Immature natural killer cell (primary cell): ENCODE data around the gene VN1R2. TPM values are rescaled to one million over a fixed set of nuclear protein-coding genes. Genes with fewer than 3 reads are reported as not detected.
"Not testable (repeated sequence)": the region's sequence is repeated elsewhere in the genome, so short reads cannot be mapped to it uniquely, and the experiment has no call there.

Experiments used
- DNase-seq, 3 donors: peaks; one replicate each; pipeline ENCODE4 v3.0.0; 2022; ENCODE audit warnings: mixed read lengths in 1 of 3
- H3K27ac Mint-ChIP-seq, 6 donors: one replicate each; pipeline ENCODE4 v1.8.0; 2020; ENCODE audit warnings: mixed read lengths in 6 of 6, mild to moderate bottlenecking in 5 of 6, inconsistent platforms in 4 of 6, moderate library complexity in 3 of 6
- H3K27me3 Mint-ChIP-seq, 3 donors: one replicate each; pipeline ENCODE4 v1.8.0; 2020 to 2021; ENCODE audit warnings: low read depth in 3 of 3, mild to moderate bottlenecking in 3 of 3, mixed read lengths in 3 of 3, moderate library complexity in 3 of 3, inconsistent platforms in 1 of 3
- H3K36me3 Mint-ChIP-seq, 3 donors: one replicate each; pipeline ENCODE4 v1.8.0; 2020; ENCODE audit warnings: mixed read lengths in 3 of 3, inconsistent platforms in 2 of 3, mild to moderate bottlenecking in 2 of 3
- H3K4me1 Mint-ChIP-seq, 2 donors: one replicate each; pipeline ENCODE4 v1.8.0; 2020; ENCODE audit warnings: inconsistent platforms in 2 of 2, mild to moderate bottlenecking in 2 of 2, mixed read lengths in 2 of 2, moderate library complexity in 1 of 2
- H3K4me3 Mint-ChIP-seq, 5 donors: one replicate each; pipeline ENCODE4 v1.8.0; 2020; ENCODE audit warnings: mild to moderate bottlenecking in 5 of 5, mixed read lengths in 5 of 5, inconsistent platforms in 3 of 5, moderate library complexity in 3 of 5
- H3K9me3 Mint-ChIP-seq, 6 donors: one replicate each; pipeline ENCODE4 v1.8.0; 2020; ENCODE audit warnings: mild to moderate bottlenecking in 6 of 6, mixed read lengths in 6 of 6, inconsistent platforms in 4 of 6, moderate library complexity in 3 of 6
- polyA plus RNA-seq, 3 donors: library from polyadenylated mRNA; unstranded; fragments of 300-500 nt; fragmentation: Illumina TruSeq; gene quantifications; one replicate each; pipeline ENCODE4 v1.2.3, GENCODE V29; 2021

Gene VN1R2
- polyA plus RNA-seq, 3 donors from 2014 or later: not detected

DNA sequence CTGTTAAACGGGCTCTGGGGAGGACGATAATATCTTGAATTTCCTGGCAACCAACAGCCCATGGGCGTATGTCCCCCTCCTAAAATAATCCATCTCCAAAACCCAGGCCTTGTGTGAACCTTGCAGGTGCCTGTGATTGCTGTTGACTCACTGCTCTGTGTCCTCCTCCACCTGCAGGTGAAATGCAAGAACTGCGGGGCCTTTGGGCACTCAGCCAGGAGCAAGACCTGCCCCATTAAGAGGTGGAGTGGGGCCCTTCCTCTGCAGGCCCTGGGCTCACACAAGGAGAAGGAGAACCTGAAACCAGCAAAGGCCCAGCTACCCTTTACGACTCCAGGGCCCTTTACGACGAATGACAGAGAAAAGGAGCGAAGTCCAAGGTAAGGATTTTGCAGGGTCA lies 23.9 kb downstream of the VN1R2 start:
- not testable (repeated sequence) for DNase-seq, H3K36me3 Mint-ChIP-seq, H3K27me3 Mint-ChIP-seq, H3K4me3 Mint-ChIP-seq, H3K4me1 Mint-ChIP-seq, H3K27ac Mint-ChIP-seq
- H3K9me3 Mint-ChIP-seq: peaks cover 2 to 32% (median 10%) of the 10 kb centered on the region in 6 donors

DNA sequence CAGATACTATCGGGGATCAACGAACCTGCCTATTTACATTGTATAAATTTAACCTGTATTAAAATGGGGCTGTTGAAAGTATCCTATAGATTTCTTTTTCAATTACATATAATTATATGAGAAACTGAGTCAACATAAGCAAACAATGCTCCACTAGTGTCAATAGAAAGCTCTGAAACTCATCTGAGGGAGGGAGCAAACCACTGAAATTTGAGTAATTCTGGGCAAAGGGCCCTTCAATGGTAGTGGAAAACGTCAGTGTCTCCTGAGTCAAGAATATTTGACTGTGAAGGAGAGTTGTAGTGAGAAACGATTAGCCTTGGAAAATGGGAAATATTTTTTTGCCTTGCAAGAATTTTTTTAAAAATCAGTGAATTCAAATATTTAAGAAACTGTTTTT lies 27.0 kb downstream of the VN1R2 start:
- Mint-ChIP-seq H3K4me3 (no peak overlapping the region), H3K9me3 (peaks cover 6 to 36% (median 17%) of the 10 kb centered on the region in 6 donors)

DNA sequence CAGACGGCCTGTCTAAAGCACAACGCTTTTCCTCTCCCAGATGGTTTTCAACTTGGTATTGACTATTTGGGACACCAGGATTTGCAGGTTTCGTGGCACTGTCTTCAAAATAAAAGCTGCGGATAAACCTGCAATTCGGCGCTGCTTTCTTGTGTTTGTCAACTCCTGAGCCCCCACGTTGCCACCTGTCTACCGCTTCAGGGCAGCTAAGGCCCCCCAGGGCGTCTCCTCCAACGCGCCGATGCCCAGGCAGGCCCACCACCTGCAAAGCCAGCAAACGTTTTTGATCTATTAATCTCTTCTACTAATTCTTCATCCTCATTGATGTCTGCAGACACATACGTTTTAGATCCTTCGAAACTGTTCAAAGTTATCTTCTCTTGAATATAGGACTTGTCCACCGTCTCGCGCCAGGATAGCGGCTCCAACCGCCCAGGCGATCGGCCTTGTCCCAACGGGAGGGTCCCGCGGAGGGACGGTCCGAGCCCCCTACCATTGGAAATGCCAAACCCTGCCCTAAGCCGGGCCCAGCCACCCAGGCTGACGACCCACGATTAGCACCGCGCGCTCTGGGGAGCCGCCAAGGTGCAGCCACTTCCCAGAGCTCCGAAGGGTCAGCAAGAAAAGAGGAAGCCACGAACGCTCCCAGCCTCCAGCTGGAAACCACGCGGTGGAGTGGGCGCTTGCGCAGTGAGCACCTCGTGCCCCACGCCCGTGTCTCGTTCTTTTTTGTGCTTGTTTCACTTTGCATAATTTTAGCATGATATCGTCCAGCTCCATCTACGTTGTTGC lies 32.9 kb downstream of the VN1R2 start:
- H3K9me3 Mint-ChIP-seq: peaks cover 32 to 71% (median 44%) of the 10 kb centered on the region in 6 donors
- H3K27me3 Mint-ChIP-seq: peaks cover 0 to 8% (median 5%) of the 10 kb centered on the region in 3 donors
- H3K27ac Mint-ChIP-seq: no peak overlapping the region
- peaks cover 0 to 5% (median 4%) of the 10 kb centered on the region in 3 donors for H3K36me3 Mint-ChIP-seq
- no peak for DNase-seq
- no peaks in the 10 kb centered on the region for H3K4me1 Mint-ChIP-seq
- no peak overlapping the region for H3K4me3 Mint-ChIP-seq

More for the DNA sequence above, 27.0 kb downstream of the VN1R2 start:
- H3K4me1 Mint-ChIP-seq: no peaks in the 10 kb centered on the region
- H3K27ac Mint-ChIP-seq: no peak overlapping the region
- no peak for DNase-seq
- peaks cover 0 to 1% (median 0%) of the 10 kb centered on the region in 3 donors for H3K27me3 Mint-ChIP-seq
- peaks cover 3 to 6% (median 4%) of the 10 kb centered on the region in 3 donors for H3K36me3 Mint-ChIP-seq

GRCh38 chr19:53294786-53295441 lies 36.8 kb downstream of the VN1R2 start:
- no peak overlapping the region for H3K27ac Mint-ChIP-seq
- H3K27me3 Mint-ChIP-seq: peaks cover 0 to 9% (median 6%) of the 10 kb centered on the region in 3 donors
- no peak for DNase-seq
- no peaks in the 10 kb centered on the region for H3K4me1 Mint-ChIP-seq
- no peak overlapping the region for H3K4me3 Mint-ChIP-seq
- H3K36me3 Mint-ChIP-seq: peaks cover 0 to 5% (median 3%) of the 10 kb centered on the region in 3 donors
- H3K9me3 Mint-ChIP-seq: peaks cover 33 to 65% (median 42%) of the 10 kb centered on the region in 6 donors

- H3K9me3 Mint-ChIP-seq: peaks cover 2 to 14% (median 8%) of the 10 kb centered on the region in 6 donors
- DNase-seq: not testable (repeated sequence)
These were observed 43.2 kb downstream of the VN1R2 start for GRCh38 chr19:53301341-53301740.

GRCh38 chr19:53308339-53308811 lies 50.3 kb downstream of the VN1R2 start:
- Mint-ChIP-seq H3K27ac (no peak overlapping the region), H3K9me3 (peaks cover 13 to 34% (median 26%) of the 10 kb centered on the region in 6 donors), H3K36me3 (peaks cover 0 to 8% (median 0%) of the 10 kb centered on the region in 3 donors), H3K4me3 (no peak overlapping the region), H3K4me1 (peaks cover 0 to 2% of the 10 kb centered on the region in 2 donors), H3K27me3 (peaks cover 3 to 18% (median 4%) of the 10 kb centered on the region in 3 donors)
- no peak for DNase-seq

More at GRCh38 chr19:53301341-53301740, 43.2 kb downstream of the VN1R2 start:
- not testable (repeated sequence) for H3K27ac Mint-ChIP-seq, H3K27me3 Mint-ChIP-seq, H3K36me3 Mint-ChIP-seq, H3K4me3 Mint-ChIP-seq, H3K4me1 Mint-ChIP-seq

Other genes starting within 250 kb of the VN1R2 start
- not detected for gene ERVV-1, start 244.4 kb upstream of the VN1R2 start, polyA plus RNA-seq
- gene ERVV-2, start 213.6 kb upstream of the VN1R2 start, polyA plus RNA-seq: not detected
- 10 to 100 TPM in 2 of 3 donors, 1 to 10 TPM in 1; 8.5 to 25.3 (median 13.9) TPM for gene ZNF160, start 154.9 kb upstream of the VN1R2 start, polyA plus RNA-seq
- gene ZNF415, start 125.4 kb upstream of the VN1R2 start, polyA plus RNA-seq: 1 to 10 TPM; 3.1 to 7.3 (median 6.0) TPM
- gene ZNF347, start 99.2 kb upstream of the VN1R2 start, polyA plus RNA-seq: 1 to 10 TPM; 2.1 to 9.2 (median 3.2) TPM
- 10 to 100 TPM in 2 of 3 donors, 1 to 10 TPM in 1; 7.6 to 12.8 (median 11.2) TPM for gene ZNF665, start 64.9 kb upstream of the VN1R2 start, polyA plus RNA-seq
- 10 to 100 TPM; 16.6 to 36.1 (median 30.6) TPM for gene ZNF677, start 3.4 kb upstream of the VN1R2 start, polyA plus RNA-seq
- not detected for gene VN1R4, start 9.4 kb downstream of the VN1R2 start, polyA plus RNA-seq
- gene ZNF845, start 75.5 kb downstream of the VN1R2 start, polyA plus RNA-seq: 1 to 10 TPM; 3.1 to 8.8 (median 6.4) TPM
- 10 to 100 TPM in 1 of 3 donors, 1 to 10 TPM in 1, not detected in 1; 4.8 to 10.9 TPM for gene ZNF525, start 107.4 kb downstream of the VN1R2 start, polyA plus RNA-seq
- gene ZNF765, start 136.9 kb downstream of the VN1R2 start, polyA plus RNA-seq: 10 to 100 TPM in 1 of 3 donors, 1 to 10 TPM in 2; 5.2 to 13.0 (median 8.7) TPM
- 1 to 10 TPM; 4.4 to 8.9 (median 6.9) TPM for gene ZNF761, start 173.7 kb downstream of the VN1R2 start, polyA plus RNA-seq
- 1 to 10 TPM; 1.6 to 6.1 (median 2.7) TPM for gene ZNF813, start 209.4 kb downstream of the VN1R2 start, polyA plus RNA-seq